Endothelial cell of umbilical vein (primary cell): ENCODE results near the gene LENG8. TPM values are rescaled to one million over a fixed set of nuclear protein-coding genes. Genes with fewer than 3 reads are reported as not detected.

Experiments
- BruUV-seq: library from RNA; stranded (reverse); fragments of 400-500 nt; replicated peaks from 2 replicates; lab custom pipeline; 2021; lab: Mats Ljungman, UMichigan
- CTCF ChIA-PET: fragments of 300-600, 350-600 bp; sonication (Branson Sonifier 250); formaldehyde crosslinking; loops from one replicate; lab custom pipeline; 2021; ENCODE audit warnings: antibody characterized with exemption, inconsistent platforms; lab: Charles Lee
- POLR2A ChIA-PET: fragments of 300-600, 350-600 bp; sonication (Branson Sonifier 250); formaldehyde crosslinking; loops from one replicate; lab custom pipeline; 2021; ENCODE audit warnings: antibody characterized with exemption, inconsistent platforms; lab: Charles Lee
- DNase-seq: peaks from one replicate; pipeline ENCODE4 v3.0.0-alpha.2; 2011; ENCODE audit warnings: low read depth, low spot score
- FAIRE-seq: peaks from 2 replicates; lab custom pipeline; 2011; peaks lifted over from hg19 to GRCh38; lab: Jason Lieb, UNC
- H2AFZ ChIP-seq: 2 replicates; pipeline ENCODE4 v1.6.0; 2012; ENCODE audit warnings: low read depth, low read length, control low read depth, inconsistent platforms
- H3K27ac ChIP-seq: 2 replicates; pipeline ENCODE4 v1.5.1; 2011; ENCODE audit warnings: low read depth, mild to moderate bottlenecking, control low read depth, low read length, moderate library complexity; ENCODE audit not compliant: insufficient read depth
- H3K27me3 ChIP-seq, 2 experiments: 2 replicates each; pipeline versions ENCODE4 v1.6.0 to v1.6.1; 2011; ENCODE audit warnings: low read length in 2 of 2, mixed read lengths in 1 of 2; ENCODE audit not compliant: control insufficient read depth in 2 of 2, insufficient read depth in 2 of 2
- H3K36me3 ChIP-seq, 2 experiments: 2 replicates in 1 of 2; 3 replicates in 1 of 2; pipeline ENCODE4 v1.5.1; 2011; ENCODE audit warnings: low read length in 2 of 2, mild to moderate bottlenecking in 1 of 2, moderate library complexity in 1 of 2; ENCODE audit not compliant: control insufficient read depth in 2 of 2, insufficient read depth in 2 of 2; ENCODE audit errors: extremely low read depth in 1 of 2
- H3K4me1 ChIP-seq: 3 replicates; pipeline ENCODE4 v1.5.1; 2011; ENCODE audit warnings: mild to moderate bottlenecking, low read length; ENCODE audit not compliant: control insufficient read depth, insufficient read depth; ENCODE audit errors: extremely low read depth
- H3K4me2 ChIP-seq: 2 replicates; pipeline ENCODE4 v1.6.1; 2011; ENCODE audit warnings: low read length, control low read depth, mixed read lengths; ENCODE audit not compliant: insufficient read depth
- H3K4me3 ChIP-seq, 3 experiments: fragments of 200-600 bp in 1 of 3; sonication (generic), shearing (Covaris generic) in 1 of 3; replicated peaks in 1 of 3; 2 replicates each; pipeline ENCODE4 v1.5.1; 2011 to 2016; ENCODE audit warnings: control low read depth in 3 of 3, low read length in 3 of 3, mild to moderate bottlenecking in 2 of 3, inconsistent platforms in 1 of 3, low read depth in 1 of 3, moderate library complexity in 1 of 3; ENCODE audit not compliant: insufficient read depth in 1 of 3
- H3K79me2 ChIP-seq: 2 replicates; pipeline ENCODE4 v1.6.0; 2012; ENCODE audit warnings: low read length, inconsistent platforms; ENCODE audit not compliant: control insufficient read depth, insufficient read depth
- H3K9ac ChIP-seq: replicated peaks from 2 replicates; pipeline ENCODE3; 2011; ENCODE audit warnings: low read length, control low read depth; ENCODE audit not compliant: insufficient read depth; ENCODE audit errors: extremely low read depth
- H3K9me1 ChIP-seq: replicated peaks from 3 replicates; pipeline ENCODE4 v1.6.0; 2011; ENCODE audit warnings: mild to moderate bottlenecking, low read length; ENCODE audit not compliant: control insufficient read depth, insufficient read depth; ENCODE audit errors: extremely low read depth
- H3K9me3 ChIP-seq: replicated peaks from 2 replicates; pipeline ENCODE4 v1.5.1; 2012; ENCODE audit warnings: low read length, inconsistent platforms; ENCODE audit not compliant: control insufficient read depth, insufficient read depth
- H4K20me1 ChIP-seq: replicated peaks from 2 replicates; pipeline ENCODE3; 2011; ENCODE audit warnings: mild to moderate bottlenecking, low read length; ENCODE audit not compliant: control insufficient read depth, insufficient read depth; ENCODE audit errors: extremely low read depth
- CTCF ChIP-seq, 2 donors: IDR thresholded peaks; 1 replicate in 1 of 2; 2 replicates in 1 of 2; pipeline ENCODE4 v1.5.1; 2011; ENCODE audit warnings: low read length in 2 of 2, mild to moderate bottlenecking in 2 of 2, moderate library complexity in 2 of 2, control low read depth in 1 of 2, inconsistent platforms in 1 of 2, low read depth in 1 of 2; ENCODE audit not compliant: insufficient read depth in 1 of 2; ENCODE audit errors: extremely low read depth in 1 of 2
- FOS ChIP-seq: IDR thresholded peaks from 2 replicates; pipeline ENCODE4 v1.6.1; 2011; ENCODE audit warnings: mild to moderate bottlenecking, low read length, moderate library complexity, borderline replicate concordance; ENCODE audit not compliant: insufficient read depth
- GATA2 ChIP-seq: IDR thresholded peaks from 2 replicates; pipeline ENCODE4 v1.7.0; 2011; ENCODE audit warnings: low read depth, mild to moderate bottlenecking, moderate library complexity, mixed read lengths, low read length; ENCODE audit not compliant: insufficient read length, insufficient read depth
- JUN ChIP-seq: IDR thresholded peaks from 2 replicates; pipeline ENCODE4 v1.6.1; 2011; ENCODE audit warnings: borderline replicate concordance, low read depth; ENCODE audit not compliant: insufficient read length, insufficient read depth
- MAX ChIP-seq: IDR thresholded peaks from 2 replicates; pipeline ENCODE4 v1.6.1; 2011; ENCODE audit not compliant: insufficient read depth, insufficient read length
- POLR2A ChIP-seq: IDR thresholded peaks from 2 replicates; pipeline ENCODE4 v1.6.1; 2012; ENCODE audit warnings: low read depth, mild to moderate bottlenecking, control low read depth, low read length
- POLR2AphosphoS5 ChIP-seq: IDR thresholded peaks from 2 replicates; pipeline ENCODE4 v1.6.1; 2012; ENCODE audit warnings: low read depth, mild to moderate bottlenecking, control low read depth, low read length, moderate library complexity; ENCODE audit not compliant: insufficient read depth
- dilution Hi-C: fragments of 300-500 bp; cut with MboI; formaldehyde crosslinking; loops from one replicate; pipeline ENCODE4 v1.15.0; 2019; ENCODE audit warnings: low sequenced_read_pairs; ENCODE audit not compliant: extremely low pct_ligation_motif_present
- intact Hi-C: fragments of 100-400 bp; cut with micrococcal nuclease; formaldehyde crosslinking; loops from one replicate; pipeline ENCODE4 v1.10.0; 2022
- polyA plus RNA-seq, 4 experiments: library from polyadenylated mRNA; depleted of rRNA in 3 of 4; stranded (reverse) in 3 of 4; unstranded in 1 of 4; fragments of >200 nt; gene quantifications; 2 replicates each; pipeline versions ENCODE4 v1.2.1 to v1.2.3, GENCODE V29; 2011 to 2012; ENCODE audit warnings: missing spikeins in 1 of 4
- total RNA-seq: library from RNA; stranded (reverse); gene quantifications from 2 replicates; pipeline ENCODE4 v1.2.3, GENCODE V29; 2021

LENG8 gene
- total and polyA plus RNA-seq, 2 donors (not counting 3 experiments of a cell fraction or from before 2014, with no cell fraction given), result 130 to 218 TPM

GRCh38 chr19:54485851-54486250 is 36.9 kb downstream of the LENG8 start:
- ChIA-PET POLR2A (no interaction called here), CTCF (no interaction called here)
- intact Hi-C loops, result no loop called here

More at GRCh38 chr19:54485851-54486250, 36.9 kb downstream of the LENG8 start:
- no peak for DNase-seq
- H3K4me2 ChIP-seq, result no peak overlapping the region
- FAIRE-seq, result no peak
- no peaks in the 10 kb centered on the region for H3K9me1 ChIP-seq
- no peaks in the 10 kb centered on the region for H3K27me3 ChIP-seq
- no peak overlapping the region for H2AFZ ChIP-seq
- no peak overlapping the region for H3K27ac ChIP-seq
- no peak for TF ChIP-seq CTCF (IDR thresholded peaks at IDR 0.05; ENCODE audit: extremely low read depth in 1 of 2, insufficient read depth in 1 of 2, low read depth in 1 of 2, low read length in 2 of 2)
- TF ChIP-seq JUN, result no peak
- no peak for TF ChIP-seq FOS
- no peak for TF ChIP-seq POLR2A
- TF ChIP-seq MAX, result no peak
- no peak for TF ChIP-seq POLR2AphosphoS5
- no peak for TF ChIP-seq GATA2
- no peaks in the 10 kb centered on the region for H3K79me2 ChIP-seq
- no peak overlapping the region for H3K9ac ChIP-seq
- no peaks in the 10 kb centered on the region for H3K9me3 ChIP-seq
- H3K4me1 ChIP-seq, result no peaks in the 10 kb centered on the region
- no peak overlapping the region for H3K4me3 ChIP-seq
- no TSS peak for BruUV-seq
- H3K36me3 ChIP-seq, result no peaks in the 10 kb centered on the region
- dilution Hi-C loops, result no loop called here
- H4K20me1 ChIP-seq, result no peaks in the 10 kb centered on the region
